ENCODE results near the gene LRRC71. TPM values are rescaled to one million over a fixed set of nuclear protein-coding genes. Genes with fewer than 3 reads are reported as not detected.

LRRC71 gene
- total RNA-seq, 2 experiments from 2014 or later: not detected

DNA sequence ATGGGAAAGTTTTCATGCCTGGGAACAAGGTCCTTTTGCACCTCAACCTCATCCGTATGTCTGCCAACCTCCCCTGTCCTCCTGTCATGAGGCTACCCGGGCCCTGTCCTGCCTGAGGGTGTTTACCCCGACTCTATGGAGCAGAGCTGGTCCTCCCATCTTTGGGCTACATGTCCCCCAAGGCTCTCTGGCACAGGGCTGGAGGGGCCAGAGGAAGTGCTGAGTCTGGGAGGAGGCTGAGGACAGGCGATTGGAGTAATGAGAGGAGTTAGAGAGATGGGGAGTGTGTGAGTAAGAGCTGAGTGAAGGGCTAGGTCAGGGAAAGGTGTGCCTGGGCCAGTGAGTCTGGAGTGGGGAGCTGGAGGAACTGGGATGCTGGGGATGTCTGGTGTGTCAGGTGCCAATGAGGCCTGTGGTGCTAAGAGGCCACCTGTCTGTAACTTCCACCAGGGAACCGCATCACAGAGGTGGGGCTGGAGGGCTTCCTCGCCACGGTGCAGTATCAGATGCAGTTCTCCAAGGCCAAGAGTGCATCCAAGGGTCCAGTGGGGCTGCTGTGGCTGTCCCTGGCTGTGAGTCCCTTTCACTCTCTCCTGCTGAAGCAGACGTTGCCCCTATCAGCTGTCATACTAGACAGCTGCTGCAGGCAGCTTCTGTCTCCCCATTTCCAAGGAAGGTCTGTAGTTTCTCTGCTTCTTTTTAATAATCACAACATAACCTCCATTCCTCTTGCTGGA lies 11.7 kb downstream of the LRRC71 start:
- CTCF ChIA-PET: interaction anchor here (0.5 to 2.6 kb wide), 5 partner anchors 10 to 42 kb away, joined by 3 to 10 read pairs (median 6); no protein-coding TSS in a partner anchor
- Mint-ChIP-seq H3K9me3 (ENCODE audit: low read depth) (no peaks in the 10 kb centered on the region), H3K4me3 (no peak overlapping the region), H3K27ac (no peak overlapping the region), H3K4me1 (peaks cover 14% of the 10 kb centered on the region), H3K36me3 (ENCODE audit: low read depth) (no peaks in the 10 kb centered on the region), H3K27me3 (peaks cover 29% of the 10 kb centered on the region)
- no peak for ATAC-seq
- POLR2A ChIA-PET: no interaction called here
- DNase-seq: no peak
- intact Hi-C loops (cut with DNase I, micrococcal nuclease): no loop called here

DNA sequence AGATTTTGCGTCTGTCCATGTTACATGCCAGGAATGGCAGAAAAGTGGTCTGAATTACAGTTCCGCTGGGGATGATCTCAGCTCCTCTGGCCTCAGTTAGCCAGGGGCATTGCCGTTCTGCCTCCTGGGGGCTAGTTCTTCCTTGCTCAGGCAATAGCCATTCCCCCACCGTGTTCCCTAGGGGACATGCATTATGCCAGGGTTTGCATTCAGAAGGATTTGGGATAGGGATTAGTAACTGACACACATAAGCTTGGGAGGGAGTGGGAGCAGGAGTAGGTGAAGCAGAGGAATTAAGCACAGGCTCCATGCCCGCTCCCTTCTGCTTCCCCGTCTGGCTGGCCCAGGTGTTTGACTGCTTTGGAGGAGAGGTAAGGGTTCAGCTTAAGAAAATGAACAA lies 12.7 kb downstream of the LRRC71 start:
- H3K4me1 Mint-ChIP-seq: peaks cover 7% of the 10 kb centered on the region
- no peaks in the 10 kb centered on the region for H3K9me3 Mint-ChIP-seq (ENCODE audit: low read depth)
- no peak for DNase-seq
- intact Hi-C loops (cut with DNase I, micrococcal nuclease): no loop called here
- H3K4me3 Mint-ChIP-seq: no peak overlapping the region
- peaks cover 22% of the 10 kb centered on the region for H3K27me3 Mint-ChIP-seq
- ChIA-PET POLR2A (interaction anchor here (0.6 kb wide), 1 partner anchor 36 kb away, joined by 4 read pairs; no protein-coding TSS in a partner anchor), CTCF (interaction anchor here (0.9 to 2.6 kb wide), 3 partner anchors 8 to 42 kb away, joined by 3 to 10 read pairs (median 3); no protein-coding TSS in a partner anchor)
- H3K36me3 Mint-ChIP-seq (ENCODE audit: low read depth): no peaks in the 10 kb centered on the region
- ATAC-seq: no peak
- no peak overlapping the region for H3K27ac Mint-ChIP-seq

GRCh38 chr1:156935505-156936128 lies 15.2 kb downstream of the LRRC71 start:
- Mint-ChIP-seq H3K27ac (no peak overlapping the region), H3K36me3 (ENCODE audit: low read depth) (no peaks in the 10 kb centered on the region), H3K4me1 (peaks cover 6% of the 10 kb centered on the region), H3K9me3 (ENCODE audit: low read depth) (no peaks in the 10 kb centered on the region), H3K4me3 (no peak overlapping the region), H3K27me3 (peaks cover 9% of the 10 kb centered on the region)
- DNase-seq: no peak
- CTCF ChIA-PET: interaction anchor here (0.5 to 1.2 kb wide), 2 partner anchors 14 to 98 kb away, joined by 3 to 4 read pairs; no protein-coding TSS in a partner anchor
- POLR2A ChIA-PET: no interaction called here
- no peak for ATAC-seq
- intact Hi-C loops (cut with DNase I, micrococcal nuclease): no loop called here

GRCh38 chr1:156936191-156936590 lies 15.8 kb downstream of the LRRC71 start:
- Mint-ChIP-seq H3K27me3 (peaks cover 4% of the 10 kb centered on the region), H3K4me1 (peaks cover 4% of the 10 kb centered on the region), H3K9me3 (ENCODE audit: low read depth) (no peaks in the 10 kb centered on the region), H3K27ac (no peak overlapping the region), H3K36me3 (ENCODE audit: low read depth) (no peaks in the 10 kb centered on the region), H3K4me3 (no peak overlapping the region)
- ChIA-PET CTCF (interaction anchor here (0.5 to 1.2 kb wide), 3 partner anchors 10 to 101 kb away, joined by 3 to 5 read pairs (median 4); no protein-coding TSS in a partner anchor), POLR2A (interaction anchor here (1.0 kb wide), 1 partner anchor 13 kb away, joined by 4 read pairs; no protein-coding TSS in a partner anchor)
- intact Hi-C loops (cut with DNase I, micrococcal nuclease): no loop called here
- DNase-seq: no peak
- no peak for ATAC-seq

DNA sequence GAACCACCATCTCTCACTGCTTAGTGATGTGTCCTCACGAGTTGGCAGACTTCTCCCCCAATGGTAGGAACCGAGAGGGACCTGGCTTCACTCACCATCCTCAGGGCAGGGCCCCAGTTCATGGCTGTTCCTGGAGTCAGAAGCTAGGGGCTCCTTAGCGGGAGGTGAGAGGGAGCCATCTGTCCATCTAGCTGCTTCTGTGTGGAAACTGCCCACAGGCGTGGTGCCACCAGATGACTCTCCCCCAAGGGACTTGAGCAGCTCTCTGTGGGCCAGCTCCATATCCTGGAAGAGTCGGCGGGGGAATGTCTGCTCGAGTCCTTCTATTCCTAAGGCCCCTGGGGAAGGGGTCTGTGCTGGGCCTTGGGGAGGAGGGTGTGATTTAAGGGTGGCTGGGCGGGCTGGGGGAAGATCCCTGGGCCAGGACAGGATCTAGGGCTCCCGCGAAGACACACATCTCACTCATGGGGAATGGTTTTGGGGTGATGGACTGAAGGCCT lies 16.3 kb downstream of the LRRC71 start:
- no peaks in the 10 kb centered on the region for H3K27me3 Mint-ChIP-seq
- H3K9me3 Mint-ChIP-seq (ENCODE audit: low read depth): no peaks in the 10 kb centered on the region
- ATAC-seq: no peak
- DNase-seq: no peak
- H3K4me1 Mint-ChIP-seq: no peaks in the 10 kb centered on the region
- H3K36me3 Mint-ChIP-seq (ENCODE audit: low read depth): no peaks in the 10 kb centered on the region
- H3K27ac Mint-ChIP-seq: no peak overlapping the region
- intact Hi-C loops (cut with DNase I, micrococcal nuclease): no loop called here
- no peak overlapping the region for H3K4me3 Mint-ChIP-seq
- CTCF ChIA-PET: interaction anchor here (0.5 to 1.2 kb wide), 3 partner anchors 10 to 100 kb away, joined by 3 to 5 read pairs (median 4); no protein-coding TSS in a partner anchor
- POLR2A ChIA-PET: interaction anchor here (1.0 kb wide), 1 partner anchor 12 kb away, joined by 4 read pairs; no protein-coding TSS in a partner anchor

DNA sequence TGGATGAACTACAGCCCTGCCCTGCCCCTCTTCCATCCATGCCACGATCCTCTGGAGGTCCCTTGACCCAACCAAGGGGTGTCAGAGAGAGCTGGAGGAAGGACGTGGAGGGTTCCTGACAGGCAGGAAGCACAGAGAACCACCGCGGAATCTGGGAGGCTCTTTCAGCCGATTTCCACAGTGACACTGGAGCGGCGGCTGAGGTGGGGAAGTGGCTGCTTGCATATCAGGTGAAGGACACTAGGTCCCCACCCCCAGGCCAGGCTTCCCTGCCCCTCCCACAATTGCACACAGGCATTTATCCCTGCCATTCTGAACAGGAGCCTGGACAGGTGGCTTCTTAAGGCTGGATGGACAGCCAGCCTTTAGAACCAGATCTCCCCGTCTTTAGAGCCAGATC lies 17.5 kb downstream of the LRRC71 start:
- H3K27ac Mint-ChIP-seq: no peak overlapping the region
- intact Hi-C loops (cut with DNase I, micrococcal nuclease): no loop called here
- CTCF ChIA-PET: interaction anchor here (0.7 to 0.8 kb wide), 2 partner anchors 10 to 18 kb away, joined by 3 to 4 read pairs; no protein-coding TSS in a partner anchor
- ATAC-seq: no peak
- no peaks in the 10 kb centered on the region for H3K27me3 Mint-ChIP-seq
- no peak overlapping the region for H3K4me3 Mint-ChIP-seq
- no peaks in the 10 kb centered on the region for H3K36me3 Mint-ChIP-seq (ENCODE audit: low read depth)
- no peak for DNase-seq
- POLR2A ChIA-PET: no interaction called here
- H3K4me1 Mint-ChIP-seq: no peaks in the 10 kb centered on the region
- no peaks in the 10 kb centered on the region for H3K9me3 Mint-ChIP-seq (ENCODE audit: low read depth)

GRCh38 chr1:156938813-156939212 lies 18.4 kb downstream of the LRRC71 start:
- intact Hi-C loops (cut with DNase I, micrococcal nuclease): no loop called here
- Mint-ChIP-seq H3K36me3 (ENCODE audit: low read depth) (no peaks in the 10 kb centered on the region), H3K4me3 (no peak overlapping the region), H3K4me1 (no peaks in the 10 kb centered on the region), H3K27ac (no peak overlapping the region), H3K9me3 (ENCODE audit: low read depth) (no peaks in the 10 kb centered on the region), H3K27me3 (no peaks in the 10 kb centered on the region)
- ChIA-PET CTCF (no interaction called here), POLR2A (no interaction called here)
- ATAC-seq (no peak), DNase-seq (no peak)

- ATAC-seq (no peak), DNase-seq (no peak)
- Mint-ChIP-seq H3K4me1 (no peaks in the 10 kb centered on the region), H3K27me3 (no peaks in the 10 kb centered on the region), H3K27ac (no peak overlapping the region), H3K4me3 (no peak overlapping the region), H3K9me3 (ENCODE audit: low read depth) (no peaks in the 10 kb centered on the region), H3K36me3 (ENCODE audit: low read depth) (no peaks in the 10 kb centered on the region)
- ChIA-PET CTCF (no interaction called here), POLR2A (no interaction called here)
- intact Hi-C loops (cut with DNase I, micrococcal nuclease): no loop called here
These were observed 19.4 kb downstream of the LRRC71 start for GRCh38 chr1:156939786-156940334.

DNA sequence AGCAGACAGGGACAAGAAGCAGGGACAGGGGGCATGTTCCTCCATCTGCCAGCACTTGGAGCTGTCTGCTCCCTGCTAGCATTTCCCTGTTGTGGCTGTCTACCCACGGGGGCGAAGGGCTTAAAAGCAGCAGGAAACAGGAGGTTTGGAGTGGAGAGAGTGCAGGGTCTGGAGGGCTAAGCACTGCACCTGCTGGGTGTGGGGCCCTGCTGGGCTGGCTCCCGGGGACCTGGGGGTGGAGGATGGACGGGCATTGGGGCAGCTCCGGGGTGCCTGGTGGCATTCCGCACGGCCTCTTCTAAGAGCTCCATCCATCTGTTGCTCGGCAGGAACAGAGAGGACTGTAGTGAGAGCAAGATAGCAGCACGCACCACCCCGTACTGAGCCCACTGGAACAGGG lies 21.2 kb downstream of the LRRC71 start:
- ChIA-PET CTCF (interaction anchor here (0.6 to 1.2 kb wide), 5 partner anchors 8 to 68 kb away, joined by 3 to 4 read pairs (median 3); no protein-coding TSS in a partner anchor), POLR2A (no interaction called here)
- no peaks in the 10 kb centered on the region for H3K4me1 Mint-ChIP-seq
- no peak overlapping the region for H3K4me3 Mint-ChIP-seq
- ATAC-seq: no peak
- H3K27me3 Mint-ChIP-seq: no peaks in the 10 kb centered on the region
- H3K9me3 Mint-ChIP-seq (ENCODE audit: low read depth): no peaks in the 10 kb centered on the region
- H3K36me3 Mint-ChIP-seq (ENCODE audit: low read depth): peaks cover 5% of the 10 kb centered on the region
- no peak overlapping the region for H3K27ac Mint-ChIP-seq
- DNase-seq: no peak
- intact Hi-C loops (cut with DNase I, micrococcal nuclease): no loop called here

- DNase-seq (no peak), ATAC-seq (no peak)
- intact Hi-C loops (cut with DNase I, micrococcal nuclease): no loop called here
- Mint-ChIP-seq H3K4me3 (no peak overlapping the region), H3K27me3 (no peaks in the 10 kb centered on the region), H3K36me3 (ENCODE audit: low read depth) (peaks cover 5% of the 10 kb centered on the region), H3K27ac (no peak overlapping the region), H3K9me3 (ENCODE audit: low read depth) (no peaks in the 10 kb centered on the region), H3K4me1 (no peaks in the 10 kb centered on the region)
- CTCF ChIA-PET: interaction anchor here (0.7 to 1.2 kb wide), 3 partner anchors 10 to 25 kb away, joined by 3 to 4 read pairs (median 3); no protein-coding TSS in a partner anchor
- POLR2A ChIA-PET: no interaction called here
These were observed 21.7 kb downstream of the LRRC71 start for GRCh38 chr1:156942176-156942575.

GRCh38 chr1:156942576-156942975 lies 22.1 kb downstream of the LRRC71 start:
- H3K36me3 Mint-ChIP-seq (ENCODE audit: low read depth): peaks cover 5% of the 10 kb centered on the region
- ChIA-PET CTCF (interaction anchor here (0.7 to 1.2 kb wide), 3 partner anchors 11 to 26 kb away, joined by 3 to 4 read pairs (median 3); no protein-coding TSS in a partner anchor), POLR2A (no interaction called here)
- DNase-seq (no peak), ATAC-seq (no peak)
- H3K27ac Mint-ChIP-seq: no peak overlapping the region
- intact Hi-C loops (cut with DNase I, micrococcal nuclease): no loop called here
- no peaks in the 10 kb centered on the region for H3K4me1 Mint-ChIP-seq
- no peaks in the 10 kb centered on the region for H3K27me3 Mint-ChIP-seq
- no peak overlapping the region for H3K4me3 Mint-ChIP-seq
- H3K9me3 Mint-ChIP-seq (ENCODE audit: low read depth): no peaks in the 10 kb centered on the region
